Measurements from ENCODE around the gene SLITRK2. TPM values are rescaled to one million over a fixed set of nuclear protein-coding genes. Genes with fewer than 3 reads are reported as not detected.

The SLITRK2 gene
- 1 to 10 TPM in 3 of 4 donors, under 1 TPM in 1; 0.87 to 2.7 (median 1.9) TPM for total RNA-seq

- peak within 1 kb of the TSS; percentile 53 for H3K4me3 ChIP-seq
- no peaks in the 10 kb centered on the region for H3K36me3 ChIP-seq
- WGBS, result 20% methylated on average over 30 of the region's 60 CpGs
- peaks cover 4% of the 10 kb centered on the region for H3K4me1 ChIP-seq
- TF ChIP-seq POLR2AphosphoS5 (IDR thresholded peaks at IDR 0.05) (no peak), EP300 (IDR thresholded peaks at IDR 0.05) (no peak), CTCF (IDR thresholded peaks at IDR 0.05) (no peak)
- no peaks in the 10 kb centered on the region for H3K9me3 ChIP-seq
- peaks cover 13% of the 10 kb centered on the region for H3K27me3 ChIP-seq
- H3K27ac ChIP-seq, result no peak within 1 kb of the TSS
- no peak for DNase-seq (ENCODE audit: low spot score in 2 of 2)
These were observed at the start of gene SLITRK2 for GRCh38 chrX:145817331-145818185. Gene SLITRK2 (plus strand): TSS chrX:145817829. CDS start chrX:145822426, 4,597 bp downstream.

GRCh38 chrX:145773006-145773405, 44.6 kb upstream of the SLITRK2 start:
- no peaks in the 10 kb centered on the region for H3K36me3 ChIP-seq
- H3K4me1 ChIP-seq, result no peaks in the 10 kb centered on the region
- no peaks in the 10 kb centered on the region for H3K9me3 ChIP-seq
- no peaks in the 10 kb centered on the region for H3K27me3 ChIP-seq
- no peak overlapping the region for H3K27ac ChIP-seq
- no peak for DNase-seq (ENCODE audit: low spot score in 2 of 2)
- 92% methylated on average over 1 of the region's 1 CpG for WGBS
- TF ChIP-seq EP300 (IDR thresholded peaks at IDR 0.05) (no peak), POLR2AphosphoS5 (IDR thresholded peaks at IDR 0.05) (no peak), POLR2A (IDR thresholded peaks at IDR 0.05) (no peak), CTCF (IDR thresholded peaks at IDR 0.05) (no peak)
- no peak overlapping the region for H3K4me3 ChIP-seq

GRCh38 chrX:145792281-145792680, 25.3 kb upstream of the SLITRK2 start:
- TF ChIP-seq CTCF (IDR thresholded peaks at IDR 0.05) (no peak), POLR2AphosphoS5 (IDR thresholded peaks at IDR 0.05) (no peak), POLR2A (IDR thresholded peaks at IDR 0.05) (no peak), EP300 (IDR thresholded peaks at IDR 0.05) (no peak)
- Histone ChIP-seq H3K4me1 (no peaks in the 10 kb centered on the region), H3K36me3 (no peaks in the 10 kb centered on the region), H3K9me3 (no peaks in the 10 kb centered on the region), H3K27me3 (no peaks in the 10 kb centered on the region), H3K4me3 (no peak overlapping the region), H3K27ac (no peak overlapping the region)
- DNase-seq (ENCODE audit: low spot score in 2 of 2), result no peak
- 88% methylated on average over 1 of the region's 1 CpG for WGBS

- Histone ChIP-seq H3K4me1 (no peaks in the 10 kb centered on the region), H3K27me3 (no peaks in the 10 kb centered on the region), H3K27ac (no peak overlapping the region), H3K4me3 (no peak overlapping the region), H3K36me3 (no peaks in the 10 kb centered on the region), H3K9me3 (no peaks in the 10 kb centered on the region)
- no peak for DNase-seq (ENCODE audit: low spot score in 2 of 2)
- no peak for TF ChIP-seq POLR2AphosphoS5 (IDR thresholded peaks at IDR 0.05)
- TF ChIP-seq EP300 (IDR thresholded peaks at IDR 0.05), result no peak
- TF ChIP-seq CTCF (IDR thresholded peaks at IDR 0.05), result no peak
- no peak for TF ChIP-seq POLR2A (IDR thresholded peaks at IDR 0.05)
- WGBS, result 40% methylated on average over 2 of the region's 2 CpGs
These were observed 14.1 kb upstream of the SLITRK2 start for GRCh38 chrX:145803508-145803907.

- H3K27ac ChIP-seq, result no peak overlapping the region
- H3K9me3 ChIP-seq, result no peaks in the 10 kb centered on the region
- no peaks in the 10 kb centered on the region for H3K4me1 ChIP-seq
- no peaks in the 10 kb centered on the region for H3K36me3 ChIP-seq
- DNase-seq (ENCODE audit: low spot score in 2 of 2), result no peak
- 68% methylated on average over 1 of the region's 1 CpG for WGBS
- H3K27me3 ChIP-seq, result peaks cover 4% of the 10 kb centered on the region
- TF ChIP-seq EP300 (IDR thresholded peaks at IDR 0.05) (no peak), CTCF (IDR thresholded peaks at IDR 0.05) (no peak), POLR2AphosphoS5 (IDR thresholded peaks at IDR 0.05) (no peak), POLR2A (IDR thresholded peaks at IDR 0.05) (no peak)
- no peak overlapping the region for H3K4me3 ChIP-seq
These were observed 4.5 kb upstream of the SLITRK2 start for GRCh38 chrX:145813081-145813480.
